ENCODE results near the gene SLC25A25. TPM values are rescaled to one million over a fixed set of nuclear protein-coding genes. Genes with fewer than 3 reads are reported as not detected.

Gene SLC25A25
- total and polyA plus RNA-seq, 10 of the 15 experiments (the other 5 are each of a cell fraction or from before 2014, with no cell fraction given): 0.04 to 17.1 (median 12.4) TPM; not detected in 1

- TF ChIP-seq, protein P1, sequence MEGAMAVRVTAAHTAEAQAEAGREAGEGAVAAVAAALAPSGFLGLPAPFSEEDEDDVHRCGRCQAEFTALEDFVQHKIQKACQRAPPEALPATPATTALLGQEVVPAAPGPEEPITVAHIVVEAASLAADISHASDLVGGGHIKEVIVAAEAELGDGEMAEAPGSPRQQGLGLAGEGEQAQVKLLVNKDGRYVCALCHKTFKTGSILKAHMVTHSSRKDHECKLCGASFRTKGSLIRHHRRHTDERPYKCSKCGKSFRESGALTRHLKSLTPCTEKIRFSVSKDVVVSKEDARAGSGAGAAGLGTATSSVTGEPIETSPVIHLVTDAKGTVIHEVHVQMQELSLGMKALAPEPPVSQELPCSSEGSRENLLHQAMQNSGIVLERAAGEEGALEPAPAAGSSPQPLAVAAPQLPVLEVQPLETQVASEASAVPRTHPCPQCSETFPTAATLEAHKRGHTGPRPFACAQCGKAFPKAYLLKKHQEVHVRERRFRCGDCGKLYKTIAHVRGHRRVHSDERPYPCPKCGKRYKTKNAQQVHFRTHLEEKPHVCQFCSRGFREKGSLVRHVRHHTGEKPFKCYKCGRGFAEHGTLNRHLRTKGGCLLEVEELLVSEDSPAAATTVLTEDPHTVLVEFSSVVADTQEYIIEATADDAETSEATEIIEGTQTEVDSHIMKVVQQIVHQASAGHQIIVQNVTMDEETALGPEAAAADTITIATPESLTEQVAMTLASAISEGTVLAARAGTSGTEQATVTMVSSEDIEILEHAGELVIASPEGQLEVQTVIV (IDR thresholded peaks at IDR 0.05; ENCODE audit: borderline replicate concordance, partially characterized antibody): no peak
- TF ChIP-seq CHD2 (IDR thresholded peaks at IDR 0.05; ENCODE audit: borderline replicate concordance, low read depth, low read length): no peak
- TF ChIP-seq SIN3A (IDR thresholded peaks at IDR 0.05; ENCODE audit: low read depth, low read length): no peak
- no peak for TF ChIP-seq SMC3 (IDR thresholded peaks at IDR 0.05; ENCODE audit: borderline replicate concordance, low read length)
- no peak for TF ChIP-seq TBL1XR1 (IDR thresholded peaks at IDR 0.05; ENCODE audit: low read depth, low read length)
- TF ChIP-seq NFYB (IDR thresholded peaks at IDR 0.05; ENCODE audit: insufficient read depth, low read depth, low read length): no peak
Observed at GRCh38 chr9:128151309-128152132, 83.5 kb downstream of the SLC25A25 start (continued).

- ChIA-PET POLR2A (no interaction called here), RAD21 (ENCODE audit: unreplicated experiment) (no interaction called here), CTCF (no interaction called here), SMC1A (ENCODE audit: uncharacterized antibody, unreplicated experiment) (no interaction called here)
- Histone ChIP-seq H2AFZ (ENCODE audit: control insufficient read depth, low read depth, low read length) (no peak overlapping the region), H3K4me2 (ENCODE audit: control insufficient read depth, insufficient read depth) (no peak overlapping the region), H3K4me3 (no peak overlapping the region), H3K27ac (ENCODE audit: control insufficient read depth, insufficient read depth) (no peak overlapping the region), H3K9ac (ENCODE audit: control insufficient read depth, insufficient read depth, low read length) (no peak overlapping the region), H3K4me1 (ENCODE audit: control insufficient read depth, insufficient read depth, low read length) (no peaks in the 10 kb centered on the region), H4K20me1 (ENCODE audit: control insufficient read depth, insufficient read depth) (no peaks in the 10 kb centered on the region; the same call in 1 of the 2 replicates), H3K36me3 (ENCODE audit: control insufficient read depth in 2 of 2, insufficient read depth in 2 of 2, low read length in 1 of 2) (no peaks in the 10 kb centered on the region), H3K79me2 (ENCODE audit: control insufficient read depth, insufficient read depth, low read length) (no peaks in the 10 kb centered on the region), H3K27me3 (replicated peaks in 1 of 2; ENCODE audit: control insufficient read depth in 2 of 2, insufficient read depth in 2 of 2, low read length in 1 of 2) (peaks cover 0 to 1% of the 10 kb centered on the region in 2 experiments; a peak in 2 of 4 replicates), H3K9me3 (replicated peaks; ENCODE audit: control insufficient read depth, insufficient read depth, low read length) (no peaks in the 10 kb centered on the region)
- ATAC-seq (no peak), FAIRE-seq (no peak), DNase-seq (ENCODE audit: low read depth, low spot score) (no peak)
- WGBS (ENCODE audit: insufficient coverage, insufficient replicate concordance, low lambda C conversion rate, missing lambda C conversion rate): 48% methylated on average over 13 of the region's 13 CpGs
- no TSS peak for BruUV-seq (replicated peaks)
- intact Hi-C loops (cut with micrococcal nuclease; ENCODE audit: unreplicated experiment) (no loop called here), in situ Hi-C loops (cut with MboI) (no loop called here)
- TF ChIP-seq SP1 (IDR thresholded peaks at IDR 0.05; ENCODE audit: low read depth, low read length) (no peak), CHD1 (IDR thresholded peaks at IDR 0.05; ENCODE audit: low read depth, low read length) (no peak), SUZ12 (IDR thresholded peaks at IDR 0.05; ENCODE audit: unreplicated experiment) (no peak), MEF2A (IDR thresholded peaks at IDR 0.05; ENCODE audit: insufficient read depth, low read depth, low read length) (no peak), PML (IDR thresholded peaks at IDR 0.05; ENCODE audit: low read length) (no peak), NFYA (IDR thresholded peaks at IDR 0.05; ENCODE audit: borderline replicate concordance, low read depth, low read length) (no peak), RCOR1 (conservative IDR thresholded peaks at IDR 0.05; ENCODE audit: low read depth, low read length) (no peak), SMC3 (IDR thresholded peaks at IDR 0.05; ENCODE audit: borderline replicate concordance, low read length) (no peak), EGR1 (IDR thresholded peaks at IDR 0.05; ENCODE audit: borderline replicate concordance in 1 of 2, low read depth in 2 of 2, low read length in 2 of 2) (no peak), RUNX3 (IDR thresholded peaks at IDR 0.05; ENCODE audit: low read length) (no peak), NFIC (IDR thresholded peaks at IDR 0.05; ENCODE audit: low read depth, low read length) (no peak), CREM (IDR thresholded peaks at IDR 0.05; ENCODE audit: low read depth) (no peak)
- TF ChIP-seq, protein P2, sequence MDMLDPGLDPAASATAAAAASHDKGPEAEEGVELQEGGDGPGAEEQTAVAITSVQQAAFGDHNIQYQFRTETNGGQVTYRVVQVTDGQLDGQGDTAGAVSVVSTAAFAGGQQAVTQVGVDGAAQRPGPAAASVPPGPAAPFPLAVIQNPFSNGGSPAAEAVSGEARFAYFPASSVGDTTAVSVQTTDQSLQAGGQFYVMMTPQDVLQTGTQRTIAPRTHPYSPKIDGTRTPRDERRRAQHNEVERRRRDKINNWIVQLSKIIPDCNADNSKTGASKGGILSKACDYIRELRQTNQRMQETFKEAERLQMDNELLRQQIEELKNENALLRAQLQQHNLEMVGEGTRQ (IDR thresholded peaks at IDR 0.05; ENCODE audit: borderline replicate concordance, low read depth, low read length): no peak
Observed at GRCh38 chr9:128152133-128153059, 84.4 kb downstream of the SLC25A25 start.

Data from GM12878 (cell line).